B cell (primary cell): Measurements from ENCODE around the gene WDR4. TPM values are rescaled to one million over a fixed set of nuclear protein-coding genes. Genes with fewer than 3 reads are reported as not detected.
"Not testable (repeated sequence)": the region's sequence is repeated elsewhere in the genome, so short reads cannot be mapped to it uniquely, and the experiment has no call there.

ENCODE experiments used
- ATAC-seq: fragments of 200-7000 bp; cut with Tn5 transposase; one replicate; pipeline ENCODE4 v1.10.0; 2021; ENCODE audit warnings: low read depth, mild to moderate bottlenecking, moderate number of reproducible peaks, moderate library complexity
- CTCF ChIA-PET: fragments of 350-600 bp; sonication (Branson Sonifier 250); formaldehyde crosslinking; loops from one replicate; lab custom pipeline; 2021; ENCODE audit warnings: antibody characterized with exemption, inconsistent platforms; lab: Charles Lee
- POLR2A ChIA-PET: fragments of 350-600 bp; sonication (Branson Sonifier 250); formaldehyde crosslinking; loops from one replicate; lab custom pipeline; 2021; ENCODE audit warnings: antibody characterized with exemption; lab: Charles Lee
- DNase-seq: peaks from one replicate; pipeline ENCODE4 v3.0.0; 2013
- H2AFZ ChIP-seq: 2 replicates; pipeline ENCODE4 v1.6.1; 2012; ENCODE audit warnings: mild to moderate bottlenecking, low read depth, low read length; ENCODE audit not compliant: insufficient read depth, poor library complexity, severe bottlenecking
- H3K27ac ChIP-seq, 2 donors: 1 replicate in 1 of 2; 2 replicates in 1 of 2; pipeline ENCODE4 v1.5.1; 2012 to 2013; ENCODE audit warnings: low read length in 2 of 2, mild to moderate bottlenecking in 2 of 2, moderate library complexity in 1 of 2
- H3K27me3 ChIP-seq, 4 experiments: fragments of 200-600 bp in 1 of 4; sonication (generic) in 1 of 4; replicated peaks in 1 of 4; 1 replicate in 2 of 4; 2 replicates in 2 of 4; pipeline versions ENCODE4 v1.6.1 to v1.7.0; 2013 to 2016; ENCODE audit warnings: low read length in 3 of 4, mild to moderate bottlenecking in 2 of 4, mixed read lengths in 1 of 4, moderate library complexity in 1 of 4; ENCODE audit not compliant: insufficient read depth in 4 of 4, control insufficient read depth in 3 of 4; ENCODE audit errors: control extremely low read depth in 1 of 4
- H3K36me3 ChIP-seq, 2 experiments: replicated peaks in 1 of 2; 1 replicate in 1 of 2; 2 replicates in 1 of 2; pipeline versions ENCODE4 v1.6.1 to v1.7.1; 2013; ENCODE audit warnings: low read length in 1 of 2; ENCODE audit not compliant: insufficient read depth in 2 of 2, control insufficient read depth in 1 of 2; ENCODE audit errors: control extremely low read depth in 1 of 2, extremely low read depth in 1 of 2
- H3K4me1 ChIP-seq, 2 donors: fragments of 200-600 bp in 1 of 2; sonication (generic) in 1 of 2; 1 replicate in 1 of 2; 2 replicates in 1 of 2; pipeline versions ENCODE4 v1.5.1 to v1.6.1; 2013 to 2017; ENCODE audit warnings: low read length in 2 of 2; ENCODE audit not compliant: control insufficient read depth in 2 of 2, insufficient read depth in 2 of 2
- H3K4me2 ChIP-seq: replicated peaks from 2 replicates; pipeline ENCODE3; 2012; ENCODE audit warnings: mild to moderate bottlenecking, low read depth, low read length; ENCODE audit not compliant: poor library complexity, severe bottlenecking
- H3K4me3 ChIP-seq, 5 experiments: fragments of 200-600 bp in 1 of 5; sonication (generic) in 1 of 5; 1 replicate in 3 of 5; 2 replicates in 2 of 5; pipeline versions ENCODE4 v1.5.1 to v1.7.0; 2011 to 2016; ENCODE audit warnings: low read length in 4 of 5, mild to moderate bottlenecking in 4 of 5, low read depth in 2 of 5, control low read depth in 1 of 5, moderate library complexity in 1 of 5; ENCODE audit not compliant: insufficient read depth in 1 of 5; ENCODE audit errors: control extremely low read depth in 1 of 5, extremely low read depth in 1 of 5
- H3K79me2 ChIP-seq: fragments of 200-600 bp; sonication (generic); one replicate; pipeline ENCODE4 v1.6.0; 2016; ENCODE audit warnings: low read length; ENCODE audit not compliant: control insufficient read depth, insufficient read depth
- H3K9ac ChIP-seq: fragments of 200-600 bp; sonication (generic); 2 replicates; pipeline ENCODE4 v1.6.1; 2017; ENCODE audit warnings: mild to moderate bottlenecking, low read length, moderate library complexity
- H3K9me3 ChIP-seq, 3 donors: one replicate each; pipeline versions ENCODE4 v1.6.1 to v1.7.1; 2013; ENCODE audit warnings: low read length in 2 of 3; ENCODE audit not compliant: control insufficient read depth in 2 of 3, insufficient read depth in 1 of 3; ENCODE audit errors: control extremely low read depth in 1 of 3
- H4K20me1 ChIP-seq: 2 replicates; pipeline ENCODE4 v1.6.0; 2012; ENCODE audit warnings: mild to moderate bottlenecking, low read length; ENCODE audit not compliant: insufficient read depth, control insufficient read depth, poor library complexity, severe bottlenecking
- H3K27ac Mint-ChIP-seq: one replicate; pipeline ENCODE4 v1.8.0; 2021; ENCODE audit warnings: mixed read lengths
- H3K27me3 Mint-ChIP-seq: one replicate; pipeline ENCODE4 v1.8.0; 2021; ENCODE audit warnings: mixed read lengths
- H3K4me1 Mint-ChIP-seq: one replicate; pipeline ENCODE4 v1.8.0; 2021; ENCODE audit warnings: mixed read lengths
- H3K4me3 Mint-ChIP-seq: one replicate; pipeline ENCODE4 v1.8.0; 2021; ENCODE audit warnings: mixed read lengths
- H3K9me3 Mint-ChIP-seq: one replicate; pipeline ENCODE4 v1.8.0; 2022; ENCODE audit warnings: mixed read lengths; ENCODE audit not compliant: insufficient read depth
- EZH2 ChIP-seq: IDR thresholded peaks from 2 replicates; pipeline ENCODE4 v1.6.1; 2012; ENCODE audit warnings: borderline replicate concordance, low read depth, mild to moderate bottlenecking, moderate library complexity, low read length; ENCODE audit not compliant: insufficient read depth, poor library complexity, severe bottlenecking
- WGBS: methylation state at CpG from one replicate; pipeline ENCODE4 v1.1.5; 2013; ENCODE audit warnings: missing lambda C conversion rate; ENCODE audit not compliant: insufficient coverage; 5-methylcytosine and 5-hydroxymethylcytosine counted together
- intact Hi-C: fragments of 100-400 bp; cut with micrococcal nuclease; formaldehyde crosslinking; loops from one replicate; pipeline ENCODE4 v1.10.0; 2022
- polyA plus RNA-seq: library from polyadenylated mRNA; depleted of rRNA; stranded (reverse); fragments of >200 nt; gene quantifications from 2 replicates; pipeline ENCODE4 v1.2.3, GENCODE V29; 2012
- total RNA-seq, 2 donors: library from RNA; stranded (reverse); fragments of 120-200 nt in 1 of 2; gene quantifications; 1 replicate in 1 of 2; 2 replicates in 1 of 2; pipeline versions ENCODE4 v1.2.3 to v1.2.4, GENCODE V29; 2013 to 2022
- TF ChIP-seq, protein P1 (sequence below): fragments of 200-600 bp; IDR thresholded peaks from one replicate; pipeline ENCODE4 v1.8.0; 2022; ENCODE audit warnings: antibody characterized with exemption, mild to moderate bottlenecking

The WDR4 gene
- total and polyA plus RNA-seq, 2 donors (not counting 1 experiment from before 2014, with no cell fraction given): 17.7 to 40.1 TPM

DNA sequence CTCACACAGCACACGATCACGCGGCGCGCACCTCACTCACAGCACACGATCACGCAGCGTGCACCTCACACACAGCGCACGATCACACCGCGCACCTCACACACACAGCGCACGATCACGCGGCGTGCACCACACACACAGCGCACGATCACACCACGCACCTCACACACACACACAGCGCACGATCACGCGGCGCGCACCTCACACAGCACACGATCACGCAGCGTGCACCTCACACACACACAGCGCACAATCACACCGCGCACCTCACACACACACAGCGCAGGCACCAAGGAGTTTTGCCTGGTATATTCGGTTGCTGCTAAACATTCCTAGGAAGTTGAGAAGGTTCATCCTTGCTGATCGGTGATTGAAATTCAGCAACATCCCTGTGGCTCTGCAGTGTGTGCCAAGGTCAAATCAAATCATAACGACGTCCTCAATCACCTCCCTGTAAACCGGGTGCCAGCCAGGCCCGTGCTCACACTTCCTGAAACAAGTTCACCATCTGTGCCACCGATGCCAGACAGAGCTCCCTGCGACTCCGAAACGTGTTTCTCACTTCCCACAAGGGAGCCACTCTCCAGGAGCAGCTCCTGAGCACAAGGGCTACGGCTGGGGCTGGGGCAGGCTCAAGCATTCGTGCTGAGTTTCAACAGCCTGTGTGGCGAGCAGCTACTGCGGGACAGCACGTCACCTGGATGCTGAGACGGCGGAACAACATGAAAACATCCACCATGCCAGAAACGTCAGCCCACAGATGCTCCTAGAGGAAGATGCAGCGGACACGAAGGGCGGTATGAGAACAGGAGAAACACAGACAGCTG is 30.2 kb downstream of the WDR4 start:
- DNase-seq (no peak), ATAC-seq (no peak)
- Histone ChIP-seq H3K4me2 (no peak overlapping the region), H3K36me3 (peaks cover 0 to 71% of the 10 kb centered on the region in 2 experiments), H4K20me1 (peaks cover 32% of the 10 kb centered on the region), H3K9me3 (peaks cover 0 to 3% (median 0%) of the 10 kb centered on the region in 3 donors), H3K9ac (no peak overlapping the region), H3K27me3 (no peaks in the 10 kb centered on the region), H3K27ac (no peak overlapping the region), H3K79me2 (peaks cover 23% of the 10 kb centered on the region), H3K4me3 (no peak overlapping the region), H3K4me1 (no peaks in the 10 kb centered on the region), H2AFZ (no peak overlapping the region)
- no peaks in the 10 kb centered on the region for H3K4me1 Mint-ChIP-seq
- ChIA-PET POLR2A (no interaction called here), CTCF (no interaction called here)
- WGBS: 98% methylated on average over 45 of the region's 54 CpGs
- H3K27me3 Mint-ChIP-seq: no peaks in the 10 kb centered on the region
- H3K9me3 Mint-ChIP-seq: no peaks in the 10 kb centered on the region
- intact Hi-C loops: no loop called here
- no peak overlapping the region for H3K27ac Mint-ChIP-seq
- H3K4me3 Mint-ChIP-seq: no peak overlapping the region
- TF ChIP-seq, protein P1, sequence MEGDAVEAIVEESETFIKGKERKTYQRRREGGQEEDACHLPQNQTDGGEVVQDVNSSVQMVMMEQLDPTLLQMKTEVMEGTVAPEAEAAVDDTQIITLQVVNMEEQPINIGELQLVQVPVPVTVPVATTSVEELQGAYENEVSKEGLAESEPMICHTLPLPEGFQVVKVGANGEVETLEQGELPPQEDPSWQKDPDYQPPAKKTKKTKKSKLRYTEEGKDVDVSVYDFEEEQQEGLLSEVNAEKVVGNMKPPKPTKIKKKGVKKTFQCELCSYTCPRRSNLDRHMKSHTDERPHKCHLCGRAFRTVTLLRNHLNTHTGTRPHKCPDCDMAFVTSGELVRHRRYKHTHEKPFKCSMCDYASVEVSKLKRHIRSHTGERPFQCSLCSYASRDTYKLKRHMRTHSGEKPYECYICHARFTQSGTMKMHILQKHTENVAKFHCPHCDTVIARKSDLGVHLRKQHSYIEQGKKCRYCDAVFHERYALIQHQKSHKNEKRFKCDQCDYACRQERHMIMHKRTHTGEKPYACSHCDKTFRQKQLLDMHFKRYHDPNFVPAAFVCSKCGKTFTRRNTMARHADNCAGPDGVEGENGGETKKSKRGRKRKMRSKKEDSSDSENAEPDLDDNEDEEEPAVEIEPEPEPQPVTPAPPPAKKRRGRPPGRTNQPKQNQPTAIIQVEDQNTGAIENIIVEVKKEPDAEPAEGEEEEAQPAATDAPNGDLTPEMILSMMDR: no peak
- TF ChIP-seq EZH2: no peak

DNA sequence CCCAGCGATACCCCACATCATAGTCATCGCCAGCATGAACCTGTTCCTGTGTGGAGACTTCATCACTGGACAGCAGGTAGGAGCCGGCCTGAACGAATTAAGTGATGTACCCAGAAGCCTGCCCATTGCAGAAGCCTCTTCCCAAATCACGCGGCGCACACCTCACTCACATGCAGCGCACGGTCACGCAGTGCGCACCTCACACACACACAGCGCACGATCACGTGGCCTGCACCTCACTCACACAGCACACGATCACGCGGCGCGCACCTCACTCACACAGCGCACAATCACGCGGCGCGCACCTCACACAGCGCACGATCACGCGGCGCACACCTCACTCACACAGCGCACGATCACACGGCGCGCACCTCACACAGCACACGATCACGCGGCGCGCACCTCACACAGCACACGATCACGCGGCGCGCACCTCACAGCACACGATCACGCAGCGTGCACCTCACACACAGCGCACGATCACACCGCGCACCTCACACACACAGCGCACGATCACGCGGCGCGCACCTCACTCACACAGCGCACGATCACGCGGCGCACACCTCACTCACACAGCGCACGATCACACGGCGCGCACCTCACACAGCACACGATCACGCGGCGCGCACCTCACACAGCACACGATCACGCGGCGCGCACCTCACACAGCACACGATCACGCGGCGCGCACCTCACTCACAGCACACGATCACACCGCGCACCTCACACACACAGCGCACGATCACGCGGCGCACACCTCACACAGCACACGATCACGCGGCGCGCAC is 31.0 kb downstream of the WDR4 start:
- DNase-seq, H3K27ac ChIP-seq, H3K9me3 ChIP-seq, H3K4me1 ChIP-seq, CTCF ChIA-PET, H3K4me3 ChIP-seq, H3K9ac ChIP-seq, ATAC-seq, H2AFZ ChIP-seq, POLR2A ChIA-PET, H3K27me3 ChIP-seq, H3K27ac Mint-ChIP-seq, H3K4me3 Mint-ChIP-seq, H3K4me1 Mint-ChIP-seq, H3K27me3 Mint-ChIP-seq, H3K4me2 ChIP-seq, H3K9me3 Mint-ChIP-seq, intact Hi-C loops: not testable (repeated sequence)
- WGBS: over 99% methylated on average over 28 of the region's 95 CpGs
- Histone ChIP-seq H4K20me1 (peaks cover 37% of the 10 kb centered on the region), H3K79me2 (peaks cover 29% of the 10 kb centered on the region), H3K36me3 (peaks cover 0 to 67% of the 10 kb centered on the region in 2 experiments)
